GM10248 (cell line): ENCODE results near the gene DOC2A.
"Not testable (repeated sequence)": the region's sequence is repeated elsewhere in the genome, so short reads cannot be mapped to it uniquely, and the experiment has no call there.

Source experiments
- CTCF ChIA-PET: fragments of 300-600 bp; sonication (Branson Sonifier 250); formaldehyde crosslinking; extraction: SDS; loops from one replicate; lab custom pipeline; 2021; ENCODE audit warnings: antibody characterized with exemption; lab: Yijun Ruan, JAX
- POLR2A ChIA-PET: fragments of 350-650 bp; sonication (Branson Sonifier 250); formaldehyde crosslinking; extraction: SDS; loops from one replicate; lab custom pipeline; 2020; ENCODE audit warnings: antibody characterized with exemption; lab: Yijun Ruan, JAX
- DNase-seq: peaks from one replicate; pipeline ENCODE4 v3.0.0; 2012; ENCODE audit errors: extremely low spot score
- CTCF ChIP-seq: IDR thresholded peaks from 2 replicates; pipeline ENCODE4 v1.5.1; 2012; ENCODE audit warnings: mild to moderate bottlenecking, low read depth; ENCODE audit errors: extremely low read depth, missing control alignments, control extremely low read depth

The DOC2A gene

GRCh38 chr16:30052671-30053372 is 42.0 kb upstream of the DOC2A start:
- ChIA-PET POLR2A (interaction anchor here (0.6 kb wide), 1 partner anchor 409 kb away, joined by 4 read pairs; no protein-coding TSS in a partner anchor), CTCF (interaction anchor here (0.9 to 2.2 kb wide), 8 partner anchors 8 to 86 kb away, joined by 3 to 20 read pairs (median 3); partner anchors contain the start of genes ALDOA, C16orf92, TBX6 and TLCD3B)
- DNase-seq: peak; percentile 97
- TF ChIP-seq CTCF: no peak

GRCh38 chr16:30051518-30051917 is 40.7 kb upstream of the DOC2A start:
- no peak for TF ChIP-seq CTCF
- no peak for DNase-seq
- ChIA-PET POLR2A (interaction anchor here (2.3 kb wide), 1 partner anchor 14 kb away, joined by 5 read pairs; the partner anchor contains the start of gene ALDOA), CTCF (interaction anchor here (0.9 to 2.2 kb wide), 4 partner anchors 12 to 85 kb away, joined by 3 to 20 read pairs (median 6); partner anchors contain the start of genes ALDOA and TLCD3B)

GRCh38 chr16:30049871-30050270 is 39.0 kb upstream of the DOC2A start:
- DNase-seq: no peak
- ChIA-PET POLR2A (interaction anchor here (0.6 to 2.3 kb wide), 2 partner anchors 16 to 407 kb away, joined by 5 to 7 read pairs; partner anchors contain the start of gene ALDOA), CTCF (interaction anchor here (1.0 kb wide), 1 partner anchor 18 kb away, joined by 3 read pairs; no protein-coding TSS in a partner anchor)
- TF ChIP-seq CTCF: no peak

- no peak for DNase-seq
- POLR2A ChIA-PET: no interaction called here
- TF ChIP-seq CTCF: no peak
- CTCF ChIA-PET: interaction anchor here (1.4 to 1.7 kb wide), 2 partner anchors 9 to 15 kb away, joined by 5 to 6 read pairs; no protein-coding TSS in a partner anchor
These were observed 35.8 kb upstream of the DOC2A start for GRCh38 chr16:30046588-30046987.

- TF ChIP-seq CTCF: no peak
- POLR2A ChIA-PET: no interaction called here
- DNase-seq: no peak
- CTCF ChIA-PET: interaction anchor here (1.4 kb wide), 1 partner anchor 10 kb away, joined by 5 read pairs; no protein-coding TSS in a partner anchor
These were observed 35.4 kb upstream of the DOC2A start for GRCh38 chr16:30046178-30046577.

- TF ChIP-seq CTCF: no peak
- CTCF ChIA-PET: interaction anchor here (1.2 to 6.1 kb wide), 2 partner anchors 9 to 350 kb away, joined by 3 to 47 read pairs; partner anchors contain the start of gene TLCD3B
- POLR2A ChIA-PET: no interaction called here
- DNase-seq: no peak
These were observed 31.0 kb upstream of the DOC2A start for GRCh38 chr16:30041841-30042240.

GRCh38 chr16:30040690-30041089 is 29.9 kb upstream of the DOC2A start:
- POLR2A ChIA-PET, DNase-seq: not testable (repeated sequence)
- CTCF ChIA-PET: interaction anchor here (1.2 to 6.1 kb wide), 2 partner anchors 8 to 349 kb away, joined by 3 to 47 read pairs; partner anchors contain the start of gene TLCD3B
